ENCODE results near the gene C2CD2. TPM values are rescaled to one million over a fixed set of nuclear protein-coding genes. Genes with fewer than 3 reads are reported as not detected.

The C2CD2 gene
- total and polyA plus RNA-seq, 10 of the 15 experiments (the other 5 are each of a cell fraction or from before 2014, with no cell fraction given): 2.2 to 30.9 (median 9.9) TPM

DNA sequence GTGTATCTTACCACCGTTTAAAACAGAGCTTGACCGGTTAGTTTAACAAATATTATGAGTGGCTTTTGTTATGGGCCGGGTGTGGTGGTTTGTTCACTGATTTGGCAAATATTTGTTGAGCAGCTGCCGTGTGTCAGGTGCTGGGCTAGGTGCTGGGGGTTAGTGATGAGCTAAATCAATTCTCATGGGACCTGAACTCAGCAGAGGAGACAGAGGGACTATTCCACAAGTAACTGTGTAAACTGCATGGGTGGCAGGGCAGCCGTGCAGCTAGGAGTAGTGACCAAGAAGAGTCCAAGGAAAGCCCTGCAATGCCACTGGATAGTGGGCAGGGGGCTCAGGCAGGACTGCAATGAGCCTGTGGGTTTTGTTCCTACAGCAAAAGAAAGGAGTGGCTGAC lies 11.2 kb upstream of the C2CD2 start:
- WGBS (ENCODE audit: insufficient coverage, insufficient replicate concordance, low lambda C conversion rate, missing lambda C conversion rate): 1% methylated on average over 5 of the region's 5 CpGs

DNA sequence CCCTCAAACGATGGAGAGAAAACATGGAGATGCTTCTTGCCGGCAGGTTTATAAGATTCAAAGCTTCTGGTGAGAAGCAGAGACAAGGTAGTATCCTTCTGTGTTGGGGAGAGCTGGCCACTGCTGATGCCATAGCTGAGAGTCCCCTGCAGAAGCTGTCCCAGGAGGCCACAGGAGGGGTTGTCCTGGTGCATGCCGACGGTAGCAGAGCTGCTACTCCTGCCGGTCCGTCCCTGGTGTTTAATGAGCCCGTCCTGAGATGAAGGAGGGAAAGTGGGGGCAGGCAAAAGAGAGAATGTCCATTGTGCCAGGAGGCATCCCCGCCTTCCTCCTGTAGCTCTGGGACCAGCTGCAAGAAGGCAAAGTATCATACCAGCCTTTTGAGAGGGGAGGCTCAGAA lies 10.4 kb upstream of the C2CD2 start:
- ATAC-seq (no peak), FAIRE-seq (no peak), DNase-seq (ENCODE audit: low read depth, low spot score) (no peak)
- H3K79me2 ChIP-seq (ENCODE audit: control insufficient read depth, insufficient read depth, low read length): no peaks in the 10 kb centered on the region
- no peaks in the 10 kb centered on the region for H3K9me3 ChIP-seq (replicated peaks; ENCODE audit: control insufficient read depth, insufficient read depth, low read length)
- H3K36me3 ChIP-seq (ENCODE audit: control insufficient read depth in 2 of 2, insufficient read depth in 2 of 2, low read length in 1 of 2): no peaks in the 10 kb centered on the region
- H3K4me3 ChIP-seq: no peak overlapping the region
- no peak overlapping the region for H3K27ac ChIP-seq (ENCODE audit: control insufficient read depth, insufficient read depth)
- 31% methylated on average over 8 of the region's 8 CpGs for WGBS (ENCODE audit: insufficient coverage, insufficient replicate concordance, low lambda C conversion rate, missing lambda C conversion rate)
- in situ Hi-C loops (cut with MboI): no loop called here
- peaks cover 2% of the 10 kb centered on the region in 2 experiments; a peak in 3 of 4 replicates for H3K27me3 ChIP-seq (replicated peaks in 1 of 2; ENCODE audit: control insufficient read depth in 2 of 2, insufficient read depth in 2 of 2, low read length in 1 of 2)
- no peak overlapping the region for H3K9ac ChIP-seq (ENCODE audit: control insufficient read depth, insufficient read depth, low read length)
- no peak for TF ChIP-seq NFYB (IDR thresholded peaks at IDR 0.05; ENCODE audit: insufficient read depth, low read depth, low read length)
- TF ChIP-seq, protein P1, sequence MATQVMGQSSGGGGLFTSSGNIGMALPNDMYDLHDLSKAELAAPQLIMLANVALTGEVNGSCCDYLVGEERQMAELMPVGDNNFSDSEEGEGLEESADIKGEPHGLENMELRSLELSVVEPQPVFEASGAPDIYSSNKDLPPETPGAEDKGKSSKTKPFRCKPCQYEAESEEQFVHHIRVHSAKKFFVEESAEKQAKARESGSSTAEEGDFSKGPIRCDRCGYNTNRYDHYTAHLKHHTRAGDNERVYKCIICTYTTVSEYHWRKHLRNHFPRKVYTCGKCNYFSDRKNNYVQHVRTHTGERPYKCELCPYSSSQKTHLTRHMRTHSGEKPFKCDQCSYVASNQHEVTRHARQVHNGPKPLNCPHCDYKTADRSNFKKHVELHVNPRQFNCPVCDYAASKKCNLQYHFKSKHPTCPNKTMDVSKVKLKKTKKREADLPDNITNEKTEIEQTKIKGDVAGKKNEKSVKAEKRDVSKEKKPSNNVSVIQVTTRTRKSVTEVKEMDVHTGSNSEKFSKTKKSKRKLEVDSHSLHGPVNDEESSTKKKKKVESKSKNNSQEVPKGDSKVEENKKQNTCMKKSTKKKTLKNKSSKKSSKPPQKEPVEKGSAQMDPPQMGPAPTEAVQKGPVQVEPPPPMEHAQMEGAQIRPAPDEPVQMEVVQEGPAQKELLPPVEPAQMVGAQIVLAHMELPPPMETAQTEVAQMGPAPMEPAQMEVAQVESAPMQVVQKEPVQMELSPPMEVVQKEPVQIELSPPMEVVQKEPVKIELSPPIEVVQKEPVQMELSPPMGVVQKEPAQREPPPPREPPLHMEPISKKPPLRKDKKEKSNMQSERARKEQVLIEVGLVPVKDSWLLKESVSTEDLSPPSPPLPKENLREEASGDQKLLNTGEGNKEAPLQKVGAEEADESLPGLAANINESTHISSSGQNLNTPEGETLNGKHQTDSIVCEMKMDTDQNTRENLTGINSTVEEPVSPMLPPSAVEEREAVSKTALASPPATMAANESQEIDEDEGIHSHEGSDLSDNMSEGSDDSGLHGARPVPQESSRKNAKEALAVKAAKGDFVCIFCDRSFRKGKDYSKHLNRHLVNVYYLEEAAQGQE (IDR thresholded peaks at IDR 0.05; ENCODE audit: low read depth, low read length): no peak
- TF ChIP-seq, protein P2, sequence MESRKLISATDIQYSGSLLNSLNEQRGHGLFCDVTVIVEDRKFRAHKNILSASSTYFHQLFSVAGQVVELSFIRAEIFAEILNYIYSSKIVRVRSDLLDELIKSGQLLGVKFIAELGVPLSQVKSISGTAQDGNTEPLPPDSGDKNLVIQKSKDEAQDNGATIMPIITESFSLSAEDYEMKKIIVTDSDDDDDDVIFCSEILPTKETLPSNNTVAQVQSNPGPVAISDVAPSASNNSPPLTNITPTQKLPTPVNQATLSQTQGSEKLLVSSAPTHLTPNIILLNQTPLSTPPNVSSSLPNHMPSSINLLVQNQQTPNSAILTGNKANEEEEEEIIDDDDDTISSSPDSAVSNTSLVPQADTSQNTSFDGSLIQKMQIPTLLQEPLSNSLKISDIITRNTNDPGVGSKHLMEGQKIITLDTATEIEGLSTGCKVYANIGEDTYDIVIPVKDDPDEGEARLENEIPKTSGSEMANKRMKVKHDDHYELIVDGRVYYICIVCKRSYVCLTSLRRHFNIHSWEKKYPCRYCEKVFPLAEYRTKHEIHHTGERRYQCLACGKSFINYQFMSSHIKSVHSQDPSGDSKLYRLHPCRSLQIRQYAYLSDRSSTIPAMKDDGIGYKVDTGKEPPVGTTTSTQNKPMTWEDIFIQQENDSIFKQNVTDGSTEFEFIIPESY (IDR thresholded peaks at IDR 0.05): no peak
- TF ChIP-seq, protein P3, sequence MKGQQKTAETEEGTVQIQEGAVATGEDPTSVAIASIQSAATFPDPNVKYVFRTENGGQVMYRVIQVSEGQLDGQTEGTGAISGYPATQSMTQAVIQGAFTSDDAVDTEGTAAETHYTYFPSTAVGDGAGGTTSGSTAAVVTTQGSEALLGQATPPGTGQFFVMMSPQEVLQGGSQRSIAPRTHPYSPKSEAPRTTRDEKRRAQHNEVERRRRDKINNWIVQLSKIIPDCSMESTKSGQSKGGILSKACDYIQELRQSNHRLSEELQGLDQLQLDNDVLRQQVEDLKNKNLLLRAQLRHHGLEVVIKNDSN (IDR thresholded peaks at IDR 0.05; ENCODE audit: borderline replicate concordance, extremely low read length, insufficient read depth, low read depth, low read length): no peak
- TF ChIP-seq RUNX3 (IDR thresholded peaks at IDR 0.05; ENCODE audit: low read length): no peak
- no peak for TF ChIP-seq CHD4 (IDR thresholded peaks at IDR 0.05)
- POLR2A ChIA-PET: no interaction called here
- CTCF ChIA-PET: no interaction called here
- no TSS peak for BruUV-seq (replicated peaks)
- SMC1A ChIA-PET (ENCODE audit: uncharacterized antibody, unreplicated experiment): interaction anchor here (0.8 to 0.9 kb wide), 2 partner anchors 25 to 39 kb away, joined by 3 read pairs; no protein-coding TSS in a partner anchor
- no peaks in the 10 kb centered on the region for H3K4me1 ChIP-seq (ENCODE audit: control insufficient read depth, insufficient read depth, low read length)
- RAD21 ChIA-PET (ENCODE audit: unreplicated experiment): interaction anchor here (1.2 kb wide), 1 partner anchor 13 kb away, joined by 3 read pairs; no protein-coding TSS in a partner anchor
- no peaks in the 10 kb centered on the region for H4K20me1 ChIP-seq (ENCODE audit: control insufficient read depth, insufficient read depth)
- no peak overlapping the region for H3K4me2 ChIP-seq (ENCODE audit: control insufficient read depth, insufficient read depth)
- H2AFZ ChIP-seq (ENCODE audit: control insufficient read depth, low read depth, low read length): no peak overlapping the region
- intact Hi-C loops (cut with micrococcal nuclease; ENCODE audit: unreplicated experiment): no loop called here

More for the DNA sequence above, 11.2 kb upstream of the C2CD2 start:
- BruUV-seq (replicated peaks): no TSS peak
- Histone ChIP-seq H3K9me3 (replicated peaks; ENCODE audit: control insufficient read depth, insufficient read depth, low read length) (no peaks in the 10 kb centered on the region), H3K27me3 (replicated peaks in 1 of 2; ENCODE audit: control insufficient read depth in 2 of 2, insufficient read depth in 2 of 2, low read length in 1 of 2) (peaks cover 2% of the 10 kb centered on the region in 2 experiments; a peak in 3 of 4 replicates), H3K36me3 (ENCODE audit: control insufficient read depth in 2 of 2, insufficient read depth in 2 of 2, low read length in 1 of 2) (no peaks in the 10 kb centered on the region), H3K4me3 (no peak overlapping the region), H3K4me1 (ENCODE audit: control insufficient read depth, insufficient read depth, low read length) (no peaks in the 10 kb centered on the region), H3K4me2 (ENCODE audit: control insufficient read depth, insufficient read depth) (no peak overlapping the region), H2AFZ (ENCODE audit: control insufficient read depth, low read depth, low read length) (no peak overlapping the region), H3K79me2 (ENCODE audit: control insufficient read depth, insufficient read depth, low read length) (no peaks in the 10 kb centered on the region), H3K27ac (ENCODE audit: control insufficient read depth, insufficient read depth) (no peak overlapping the region), H4K20me1 (ENCODE audit: control insufficient read depth, insufficient read depth) (no peaks in the 10 kb centered on the region), H3K9ac (ENCODE audit: control insufficient read depth, insufficient read depth, low read length) (no peak overlapping the region)
- RAD21 ChIA-PET (ENCODE audit: unreplicated experiment): interaction anchor here (1.0 to 1.2 kb wide), 2 partner anchors 14 to 41 kb away, joined by 3 read pairs; no protein-coding TSS in a partner anchor
- in situ Hi-C loops (cut with MboI) (no loop called here), intact Hi-C loops (cut with micrococcal nuclease; ENCODE audit: unreplicated experiment) (no loop called here)
- peak; percentile 34; the same call in 2 of the 3 replicates for ATAC-seq
- TF ChIP-seq, protein P4, sequence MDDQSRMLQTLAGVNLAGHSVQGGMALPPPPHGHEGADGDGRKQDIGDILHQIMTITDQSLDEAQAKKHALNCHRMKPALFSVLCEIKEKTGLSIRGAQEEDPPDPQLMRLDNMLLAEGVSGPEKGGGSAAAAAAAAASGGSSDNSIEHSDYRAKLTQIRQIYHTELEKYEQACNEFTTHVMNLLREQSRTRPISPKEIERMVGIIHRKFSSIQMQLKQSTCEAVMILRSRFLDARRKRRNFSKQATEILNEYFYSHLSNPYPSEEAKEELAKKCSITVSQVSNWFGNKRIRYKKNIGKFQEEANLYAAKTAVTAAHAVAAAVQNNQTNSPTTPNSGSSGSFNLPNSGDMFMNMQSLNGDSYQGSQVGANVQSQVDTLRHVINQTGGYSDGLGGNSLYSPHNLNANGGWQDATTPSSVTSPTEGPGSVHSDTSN (IDR thresholded peaks at IDR 0.05; ENCODE audit: insufficient replicate concordance, low read depth, low read length): no peak
- peak; percentile 65 for TF ChIP-seq MEF2B (IDR thresholded peaks at IDR 0.05; ENCODE audit: partially characterized antibody, poor library complexity, severe bottlenecking)
- SMC1A ChIA-PET (ENCODE audit: uncharacterized antibody, unreplicated experiment): interaction anchor here (1.0 kb wide), 2 partner anchors 9 to 37 kb away, joined by 3 read pairs; no protein-coding TSS in a partner anchor
- FAIRE-seq: no peak
- CTCF ChIA-PET: interaction anchor here (1.1 kb wide), 1 partner anchor 152 kb away, joined by 4 read pairs; no protein-coding TSS in a partner anchor
- POLR2A ChIA-PET: interaction anchor here (1.0 kb wide), 1 partner anchor 43 kb away, joined by 3 read pairs; no protein-coding TSS in a partner anchor
- no peak for DNase-seq (ENCODE audit: low read depth, low spot score)

Data from GM12878 (cell line).